ENCODE measurements around the gene ZBTB8B. TPM values are rescaled to one million over a fixed set of nuclear protein-coding genes. Genes with fewer than 3 reads are reported as not detected.
A peak's percentile ranks its signal among the peaks of the same experiment; 100 is the strongest.

ZBTB8B gene
- total and polyA plus RNA-seq, 2 donors (not counting 3 experiments of a cell fraction or from before 2014, with no cell fraction given): 0.01 to 0.02 TPM

DNA sequence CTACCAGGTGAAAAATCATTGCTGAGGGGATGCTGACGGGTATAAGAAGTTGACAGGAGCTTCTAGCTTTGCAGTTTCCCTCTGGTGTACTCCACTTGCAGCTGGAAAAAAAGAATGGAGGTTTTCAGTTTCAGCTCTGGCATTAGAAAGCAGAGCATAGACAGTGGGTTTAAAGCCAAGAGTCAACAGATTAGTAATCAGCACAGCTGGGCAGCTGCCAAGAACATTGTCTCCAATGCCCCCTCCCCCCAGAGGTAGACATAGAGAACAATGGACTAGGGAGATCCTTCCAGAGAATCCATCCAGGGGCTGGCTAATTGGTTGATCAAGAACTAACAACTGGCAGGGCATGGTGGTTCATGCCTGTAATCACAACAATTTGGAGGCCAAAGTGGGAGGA is 10.1 kb upstream of the ZBTB8B start:
- no peaks in the 10 kb centered on the region for H3K36me3 ChIP-seq (ENCODE audit: control insufficient read depth in 2 of 2, extremely low read depth in 1 of 2, insufficient read depth in 2 of 2, low read length in 2 of 2)
- no peak overlapping the region for H3K9ac ChIP-seq (replicated peaks; ENCODE audit: extremely low read depth, insufficient read depth, low read length)
- H4K20me1 ChIP-seq (replicated peaks; ENCODE audit: control insufficient read depth, extremely low read depth, insufficient read depth, low read length): no peaks in the 10 kb centered on the region
- ChIA-PET CTCF (interaction anchor here (1.0 to 1.6 kb wide), 3 partner anchors 16 to 166 kb away, joined by 3 to 4 read pairs (median 3); no protein-coding TSS in a partner anchor), POLR2A (interaction anchor here (0.8 kb wide), 1 partner anchor 45 kb away, joined by 6 read pairs; no protein-coding TSS in a partner anchor)
- FAIRE-seq (peak; percentile 83), DNase-seq (ENCODE audit: low read depth, low spot score) (peak; percentile 85)
- H3K79me2 ChIP-seq (ENCODE audit: control insufficient read depth, insufficient read depth, low read length): no peaks in the 10 kb centered on the region
- no peak overlapping the region for H3K4me3 ChIP-seq (replicated peaks in 1 of 3; ENCODE audit: insufficient read depth in 1 of 3, low read depth in 1 of 3, low read length in 3 of 3)
- intact Hi-C loops (cut with micrococcal nuclease): no loop called here
- dilution Hi-C loops (cut with MboI; ENCODE audit: extremely low pct_ligation_motif_present, low sequenced_read_pairs): no loop called here
- TF ChIP-seq POLR2AphosphoS5 (IDR thresholded peaks at IDR 0.05; ENCODE audit: insufficient read depth, low read depth, low read length) (no peak), POLR2A (IDR thresholded peaks at IDR 0.05; ENCODE audit: low read depth, low read length) (no peak), FOS (IDR thresholded peaks at IDR 0.05; ENCODE audit: borderline replicate concordance, insufficient read depth, low read length) (no peak), JUN (IDR thresholded peaks at IDR 0.05; ENCODE audit: borderline replicate concordance, insufficient read depth, insufficient read length, low read depth) (no peak), MYC (IDR thresholded peaks at IDR 0.05; ENCODE audit: low read depth, low read length) (no peak), GATA2 (IDR thresholded peaks at IDR 0.05; ENCODE audit: insufficient read depth, insufficient read length, low read depth, low read length) (no peak), MAX (IDR thresholded peaks at IDR 0.05; ENCODE audit: insufficient read depth, insufficient read length) (no peak), EZH2 (IDR thresholded peaks at IDR 0.05; ENCODE audit: borderline replicate concordance, low read depth, low read length, severe bottlenecking) (no peak)
- TF ChIP-seq, protein P1, sequence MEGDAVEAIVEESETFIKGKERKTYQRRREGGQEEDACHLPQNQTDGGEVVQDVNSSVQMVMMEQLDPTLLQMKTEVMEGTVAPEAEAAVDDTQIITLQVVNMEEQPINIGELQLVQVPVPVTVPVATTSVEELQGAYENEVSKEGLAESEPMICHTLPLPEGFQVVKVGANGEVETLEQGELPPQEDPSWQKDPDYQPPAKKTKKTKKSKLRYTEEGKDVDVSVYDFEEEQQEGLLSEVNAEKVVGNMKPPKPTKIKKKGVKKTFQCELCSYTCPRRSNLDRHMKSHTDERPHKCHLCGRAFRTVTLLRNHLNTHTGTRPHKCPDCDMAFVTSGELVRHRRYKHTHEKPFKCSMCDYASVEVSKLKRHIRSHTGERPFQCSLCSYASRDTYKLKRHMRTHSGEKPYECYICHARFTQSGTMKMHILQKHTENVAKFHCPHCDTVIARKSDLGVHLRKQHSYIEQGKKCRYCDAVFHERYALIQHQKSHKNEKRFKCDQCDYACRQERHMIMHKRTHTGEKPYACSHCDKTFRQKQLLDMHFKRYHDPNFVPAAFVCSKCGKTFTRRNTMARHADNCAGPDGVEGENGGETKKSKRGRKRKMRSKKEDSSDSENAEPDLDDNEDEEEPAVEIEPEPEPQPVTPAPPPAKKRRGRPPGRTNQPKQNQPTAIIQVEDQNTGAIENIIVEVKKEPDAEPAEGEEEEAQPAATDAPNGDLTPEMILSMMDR (IDR thresholded peaks at IDR 0.05; ENCODE audit: extremely low read depth in 1 of 2, insufficient read depth in 1 of 2, low read depth in 1 of 2, low read length in 2 of 2): no peak
- H3K4me1 ChIP-seq (ENCODE audit: control insufficient read depth, extremely low read depth, insufficient read depth, low read length): peaks cover 5% of the 10 kb centered on the region
- no peaks in the 10 kb centered on the region for H3K27me3 ChIP-seq (ENCODE audit: control insufficient read depth in 2 of 2, insufficient read depth in 2 of 2, low read length in 2 of 2)
- H2AFZ ChIP-seq (ENCODE audit: low read depth, low read length): no peak overlapping the region
- H3K9me3 ChIP-seq (replicated peaks; ENCODE audit: control insufficient read depth, insufficient read depth, low read length): no peaks in the 10 kb centered on the region
- no peak overlapping the region for H3K27ac ChIP-seq (ENCODE audit: insufficient read depth, low read depth, low read length)
- peak overlapping the region; percentile 31 for H3K4me2 ChIP-seq (ENCODE audit: insufficient read depth, low read length)
- no peaks in the 10 kb centered on the region for H3K9me1 ChIP-seq (replicated peaks; ENCODE audit: control insufficient read depth, extremely low read depth, insufficient read depth, low read length)
- BruUV-seq (replicated peaks): no TSS peak
